Lower leg skin (tissue), 4 donors: Measurements from ENCODE around the gene AP3D1. TPM values are rescaled to one million over a fixed set of nuclear protein-coding genes. Genes with fewer than 3 reads are reported as not detected.

ENCODE experiments used
- DNase-seq, 2 donors: peaks; one replicate each; pipeline ENCODE4 v3.0.0-alpha.2; 2019; ENCODE audit warnings: low spot score in 2 of 2
- H3K4me3 ChIP-seq: fragments of 200-600 bp; sonication (generic); 2 replicates; pipeline ENCODE4 v1.5.1; 2017; ENCODE audit warnings: mild to moderate bottlenecking, low read depth; ENCODE audit not compliant: poor library complexity, severe bottlenecking
- CTCF ChIP-seq, 3 donors: fragments of 450-650 bp; IDR thresholded peaks; one replicate each; pipeline ENCODE4 v1.5.1; 2016; ENCODE audit warnings: antibody characterized with exemption in 3 of 3, mild to moderate bottlenecking in 3 of 3, moderate library complexity in 2 of 3
- POLR2A ChIP-seq, 2 donors: fragments of 450-650 bp; IDR thresholded peaks; one replicate each; pipeline ENCODE4 v1.6.1; 2016 to 2017; ENCODE audit warnings: antibody characterized with exemption in 2 of 2, mild to moderate bottlenecking in 1 of 2, moderate library complexity in 1 of 2
- WGBS, 2 donors: methylation state at CpG; one replicate each; pipeline ENCODE4 v1.1.5; 2018; 5-methylcytosine and 5-hydroxymethylcytosine counted together
- intact Hi-C: fragments of 100-400 bp; cut with DNase I; formaldehyde crosslinking; loops from one replicate; pipeline ENCODE4 v1.15.0; 2023; ENCODE audit warnings: low total_unique reads
- total RNA-seq, 4 donors: library from RNA; depleted of rRNA; stranded (reverse); fragments of >200 nt; gene quantifications; one replicate each; pipeline ENCODE4 v1.1.0, GENCODE V29; 2016

Gene AP3D1
- total RNA-seq, 4 donors from 2014 or later = 46.5 to 84.7 (median 71.8) TPM

GRCh38 chr19:2173388-2173766 lies 22.0 kb upstream of the AP3D1 start:
- intact Hi-C loops = no loop called here
- DNase-seq = no peak
- WGBS, 2 donors = 90% methylated on average over 19 to 21 of the region's 21 CpGs
- H3K4me3 ChIP-seq = no peak overlapping the region
- no peak for TF ChIP-seq CTCF (IDR thresholded peaks at IDR 0.05)
- no peak for TF ChIP-seq POLR2A (IDR thresholded peaks at IDR 0.05)

- DNase-seq = no peak
- no peak for TF ChIP-seq POLR2A (IDR thresholded peaks at IDR 0.05)
- intact Hi-C loops = no loop called here
- H3K4me3 ChIP-seq = no peak overlapping the region
- WGBS, 2 donors = 63 to 68% methylated on average over 27 of the region's 27 CpGs
These were observed 20.2 kb upstream of the AP3D1 start for GRCh38 chr19:2171349-2172145.

DNA sequence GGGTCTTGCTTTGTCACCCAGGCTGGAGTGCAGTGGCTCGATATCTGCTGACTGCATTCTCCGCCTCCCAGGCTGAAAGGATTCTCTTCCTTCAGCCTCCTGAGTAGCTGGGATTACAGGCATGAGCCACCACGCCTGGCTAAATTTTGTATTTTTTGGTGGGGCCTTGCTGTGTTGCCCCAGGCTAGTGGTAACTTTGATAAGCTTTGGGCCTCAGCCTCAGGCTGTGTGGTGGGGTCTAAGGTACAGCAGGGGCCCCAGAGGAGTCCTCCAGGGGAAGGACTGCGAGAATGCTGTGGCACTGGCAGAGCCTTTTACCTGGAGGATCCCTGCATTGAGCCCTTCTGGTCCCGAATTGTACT lies 19.6 kb upstream of the AP3D1 start:
- no peak overlapping the region for H3K4me3 ChIP-seq
- TF ChIP-seq POLR2A (IDR thresholded peaks at IDR 0.05) = no peak
- TF ChIP-seq CTCF (IDR thresholded peaks at IDR 0.05) = no peak
- intact Hi-C loops = no loop called here
- WGBS, 2 donors = 76 to 78% methylated on average over 5 of the region's 5 CpGs
- DNase-seq = no peak

- no peak for DNase-seq
- intact Hi-C loops = no loop called here
- WGBS, 2 donors = 84 to 90% methylated on average over 12 of the region's 12 CpGs
- no peak overlapping the region for H3K4me3 ChIP-seq
- TF ChIP-seq POLR2A (IDR thresholded peaks at IDR 0.05) = no peak
- TF ChIP-seq CTCF (IDR thresholded peaks at IDR 0.05) = no peak
These were observed 18.9 kb upstream of the AP3D1 start for GRCh38 chr19:2170219-2170618.

- no peak overlapping the region for H3K4me3 ChIP-seq
- DNase-seq = peak; percentile 97 to 99
- 10 to 12% methylated on average over 23 to 24 of the region's 24 CpGs for WGBS, 2 donors
- TF ChIP-seq POLR2A (IDR thresholded peaks at IDR 0.05) (no peak), CTCF (IDR thresholded peaks at IDR 0.05) (no peak)
- intact Hi-C loops = no loop called here
These were observed 17.5 kb upstream of the AP3D1 start for GRCh38 chr19:2168619-2169424.

- intact Hi-C loops = no loop called here
- peak; percentile 68 to 90 for DNase-seq
- TF ChIP-seq CTCF (IDR thresholded peaks at IDR 0.05) (no peak), POLR2A (IDR thresholded peaks at IDR 0.05) (no peak)
- no peak overlapping the region for H3K4me3 ChIP-seq
- 41 to 44% methylated on average over 16 of the region's 16 CpGs for WGBS, 2 donors
These were observed 16.7 kb upstream of the AP3D1 start for GRCh38 chr19:2167896-2168618.
